Progenitor cell of endocrine pancreas (in vitro differentiated cells): ENCODE measurements around the gene NDUFA13. TPM values are rescaled to one million over a fixed set of nuclear protein-coding genes. Genes with fewer than 3 reads are reported as not detected.

ENCODE experiments used
- DNase-seq: peaks from one replicate; pipeline ENCODE4 v3.0.0; 2021; ENCODE audit warnings: low spot score; ENCODE audit not compliant: unreplicated experiment
- H3K27ac Mint-ChIP-seq: 2 replicates; pipeline ENCODE4 v1.8.0; 2021; ENCODE audit warnings: mild to moderate bottlenecking, moderate library complexity, mixed read lengths
- H3K27me3 Mint-ChIP-seq: 2 replicates; pipeline ENCODE4 v1.8.0; 2021; ENCODE audit warnings: mixed read lengths
- H3K36me3 Mint-ChIP-seq: 2 replicates; pipeline ENCODE4 v1.8.0; 2022; ENCODE audit warnings: mixed read lengths; ENCODE audit not compliant: insufficient read depth
- H3K4me1 Mint-ChIP-seq: 2 replicates; pipeline ENCODE4 v1.8.0; 2021; ENCODE audit warnings: low read depth, mixed read lengths
- H3K4me3 Mint-ChIP-seq: 2 replicates; pipeline ENCODE4 v1.8.0; 2021; ENCODE audit warnings: low read depth, mild to moderate bottlenecking, moderate library complexity, mixed read lengths
- H3K9me3 Mint-ChIP-seq: 2 replicates; pipeline ENCODE4 v1.8.0; 2021; ENCODE audit warnings: low read depth, mixed read lengths
- CTCF ChIP-seq: fragments of 200-600 bp; sonication (generic); IDR thresholded peaks from one replicate; pipeline ENCODE4 v1.5.0; 2021; ENCODE audit warnings: antibody characterized with exemption, mild to moderate bottlenecking; ENCODE audit not compliant: unreplicated experiment
- total RNA-seq: library from RNA; stranded (reverse); gene quantifications from 2 replicates; pipeline ENCODE4 v1.2.1, GENCODE V29; 2021

NDUFA13 gene
- total RNA-seq, 1 donor from 2014 or later: 346 TPM

- Mint-ChIP-seq H3K4me1 (no peaks in the 10 kb centered on the region), H3K27ac (no peak overlapping the region), H3K36me3 (peaks cover 20% of the 10 kb centered on the region), H3K4me3 (no peak overlapping the region), H3K27me3 (no peaks in the 10 kb centered on the region), H3K9me3 (no peaks in the 10 kb centered on the region)
- no peak for TF ChIP-seq CTCF
- no peak for DNase-seq
Observed at GRCh38 chr19:19501798-19502197, 14.2 kb upstream of the NDUFA13 start.

GRCh38 chr19:19502281-19502680, 13.7 kb upstream of the NDUFA13 start:
- TF ChIP-seq CTCF: no peak
- H3K27ac Mint-ChIP-seq: no peak overlapping the region
- no peak for DNase-seq
- no peaks in the 10 kb centered on the region for H3K27me3 Mint-ChIP-seq
- H3K9me3 Mint-ChIP-seq: no peaks in the 10 kb centered on the region
- no peaks in the 10 kb centered on the region for H3K4me1 Mint-ChIP-seq
- H3K36me3 Mint-ChIP-seq: peaks cover 19% of the 10 kb centered on the region
- no peak overlapping the region for H3K4me3 Mint-ChIP-seq

- no peak overlapping the region for H3K27ac Mint-ChIP-seq
- H3K4me1 Mint-ChIP-seq: no peaks in the 10 kb centered on the region
- no peak overlapping the region for H3K4me3 Mint-ChIP-seq
- TF ChIP-seq CTCF: no peak
- no peak for DNase-seq
- H3K27me3 Mint-ChIP-seq: no peaks in the 10 kb centered on the region
- H3K9me3 Mint-ChIP-seq: no peaks in the 10 kb centered on the region
- peaks cover 22% of the 10 kb centered on the region for H3K36me3 Mint-ChIP-seq
Observed at GRCh38 chr19:19502808-19503602, 13.0 kb upstream of the NDUFA13 start.

DNA sequence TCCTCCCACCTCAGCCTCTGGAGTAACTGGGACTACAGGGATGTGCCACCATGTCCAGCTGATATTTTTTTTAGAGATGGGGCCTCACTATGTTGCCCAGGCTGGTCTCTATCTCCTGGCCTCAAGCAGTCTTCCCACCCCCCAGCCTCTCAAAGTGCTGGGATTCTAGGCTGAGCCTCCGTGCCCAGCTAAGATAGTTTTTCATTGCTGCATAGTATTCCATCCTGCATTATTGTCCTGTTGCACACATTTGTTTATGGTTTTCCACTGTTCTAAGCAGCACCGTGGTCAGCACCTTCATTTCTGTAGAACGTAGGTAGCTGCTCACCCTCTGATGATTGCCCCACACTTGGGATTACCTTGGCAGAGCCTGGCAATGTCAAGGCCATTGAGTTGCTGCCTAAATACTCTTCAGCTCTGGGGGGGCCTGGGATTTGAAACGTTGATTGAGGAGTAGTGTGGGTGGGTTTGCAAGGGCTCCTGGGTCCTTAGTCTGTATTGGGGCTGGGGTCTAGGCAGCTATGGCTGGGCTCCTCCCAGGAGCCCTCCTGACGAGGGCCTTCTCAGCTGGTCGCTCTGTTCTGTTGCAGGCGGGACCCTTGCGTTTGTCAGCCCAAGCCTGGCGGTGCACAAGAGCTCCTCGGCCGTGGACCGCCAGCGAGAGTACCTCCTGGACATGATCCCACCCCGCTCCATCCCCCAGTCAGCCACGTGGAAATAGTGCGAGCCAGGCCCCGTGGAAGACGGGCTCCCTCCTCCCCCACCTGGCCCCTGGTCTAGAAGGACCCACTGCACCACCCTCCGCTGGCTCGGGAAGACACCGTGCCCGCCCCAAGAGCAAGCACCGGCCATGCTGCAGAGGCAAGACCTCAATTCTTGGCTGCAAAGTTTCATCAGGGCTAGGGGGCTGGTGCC, 11.0 kb upstream of the NDUFA13 start:
- peaks cover 22% of the 10 kb centered on the region for H3K36me3 Mint-ChIP-seq
- no peak for DNase-seq
- H3K4me3 Mint-ChIP-seq: no peak overlapping the region

More for the DNA sequence above, 11.0 kb upstream of the NDUFA13 start:
- H3K4me1 Mint-ChIP-seq: no peaks in the 10 kb centered on the region
- H3K9me3 Mint-ChIP-seq: no peaks in the 10 kb centered on the region
- no peak for TF ChIP-seq CTCF
- H3K27ac Mint-ChIP-seq: no peak overlapping the region
- H3K27me3 Mint-ChIP-seq: no peaks in the 10 kb centered on the region
